Parathyroid adenoma (tissue), 2 donors: ENCODE results near the gene KIF14.
"Not testable (repeated sequence)": the region's sequence is repeated elsewhere in the genome, so short reads cannot be mapped to it uniquely, and the experiment has no call there.

Source experiments
- H2AFZ ChIP-seq: fragments of 300-600 bp; sonication (generic); one replicate; pipeline ENCODE4 v1.7.0; 2017; ENCODE audit warnings: antibody characterized with exemption, mild to moderate bottlenecking
- H3K27ac ChIP-seq: fragments of 300-600 bp; sonication (generic); one replicate; pipeline ENCODE4 v1.7.0; 2017
- H3K27me3 ChIP-seq: fragments of 300-600 bp; sonication (generic); one replicate; pipeline ENCODE4 v1.7.0; 2017; ENCODE audit warnings: low read length; ENCODE audit not compliant: control insufficient read depth, insufficient read depth
- H3K36me3 ChIP-seq: fragments of 300-600 bp; sonication (generic); one replicate; pipeline ENCODE4 v1.7.0; 2017; ENCODE audit warnings: low read length; ENCODE audit not compliant: control insufficient read depth, insufficient read depth
- H3K4me1 ChIP-seq: fragments of 300-600 bp; sonication (generic); one replicate; pipeline ENCODE4 v1.7.0; 2017; ENCODE audit warnings: control low read depth
- H3K4me2 ChIP-seq: fragments of 300-600 bp; sonication (generic); one replicate; pipeline ENCODE4 v1.7.0; 2017; ENCODE audit warnings: low read length
- H3K4me3 ChIP-seq: fragments of 300-600 bp; sonication (generic); one replicate; pipeline ENCODE4 v1.7.0; 2017; ENCODE audit warnings: low read depth, low read length
- H3K79me2 ChIP-seq: fragments of 300-600 bp; sonication (generic); one replicate; pipeline ENCODE4 v1.7.0; 2017; ENCODE audit warnings: control low read depth
- H3K9ac ChIP-seq: fragments of 300-600 bp; sonication (generic); one replicate; pipeline ENCODE4 v1.7.0; 2017; ENCODE audit warnings: mild to moderate bottlenecking
- H3K9me3 ChIP-seq: fragments of 300-600 bp; sonication (generic); one replicate; pipeline ENCODE4 v1.7.0; 2017; ENCODE audit warnings: low read length; ENCODE audit not compliant: control insufficient read depth
- TF ChIP-seq, protein P1 (sequence below): fragments of 300-600 bp; sonication (generic); IDR thresholded peaks from one replicate; pipeline ENCODE4 v1.7.0; 2017; ENCODE audit warnings: antibody characterized with exemption, mild to moderate bottlenecking
- donor health status: primary hyperparathyroidism.

The KIF14 gene

DNA sequence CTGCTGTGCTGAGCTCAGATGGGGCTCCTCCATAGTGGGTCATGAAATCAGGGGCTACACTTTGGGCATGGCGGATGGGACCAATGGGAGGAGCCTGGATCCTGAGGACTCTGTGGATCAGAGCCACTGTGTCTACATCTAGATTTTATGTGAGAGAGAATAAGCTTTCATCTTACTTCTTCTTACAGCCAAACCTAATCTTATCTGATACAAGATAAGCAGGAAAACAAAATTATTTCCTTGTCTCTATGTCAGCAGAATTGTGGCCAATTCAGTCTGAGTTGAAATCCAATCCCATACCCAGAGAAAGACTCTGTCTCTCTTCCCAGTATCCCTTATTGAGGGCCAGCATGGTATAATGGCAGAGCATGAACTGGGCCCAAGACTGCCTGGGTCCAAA, 56.2 kb downstream of the KIF14 start:
- H3K36me3 ChIP-seq: no peaks in the 10 kb centered on the region
- TF ChIP-seq, protein P1, sequence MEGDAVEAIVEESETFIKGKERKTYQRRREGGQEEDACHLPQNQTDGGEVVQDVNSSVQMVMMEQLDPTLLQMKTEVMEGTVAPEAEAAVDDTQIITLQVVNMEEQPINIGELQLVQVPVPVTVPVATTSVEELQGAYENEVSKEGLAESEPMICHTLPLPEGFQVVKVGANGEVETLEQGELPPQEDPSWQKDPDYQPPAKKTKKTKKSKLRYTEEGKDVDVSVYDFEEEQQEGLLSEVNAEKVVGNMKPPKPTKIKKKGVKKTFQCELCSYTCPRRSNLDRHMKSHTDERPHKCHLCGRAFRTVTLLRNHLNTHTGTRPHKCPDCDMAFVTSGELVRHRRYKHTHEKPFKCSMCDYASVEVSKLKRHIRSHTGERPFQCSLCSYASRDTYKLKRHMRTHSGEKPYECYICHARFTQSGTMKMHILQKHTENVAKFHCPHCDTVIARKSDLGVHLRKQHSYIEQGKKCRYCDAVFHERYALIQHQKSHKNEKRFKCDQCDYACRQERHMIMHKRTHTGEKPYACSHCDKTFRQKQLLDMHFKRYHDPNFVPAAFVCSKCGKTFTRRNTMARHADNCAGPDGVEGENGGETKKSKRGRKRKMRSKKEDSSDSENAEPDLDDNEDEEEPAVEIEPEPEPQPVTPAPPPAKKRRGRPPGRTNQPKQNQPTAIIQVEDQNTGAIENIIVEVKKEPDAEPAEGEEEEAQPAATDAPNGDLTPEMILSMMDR: no peak
- no peaks in the 10 kb centered on the region for H3K79me2 ChIP-seq
- H3K4me3 ChIP-seq: no peak overlapping the region
- no peak overlapping the region for H2AFZ ChIP-seq
- no peaks in the 10 kb centered on the region for H3K4me1 ChIP-seq
- H3K9me3 ChIP-seq: no peaks in the 10 kb centered on the region
- H3K27ac ChIP-seq: no peak overlapping the region
- no peaks in the 10 kb centered on the region for H3K27me3 ChIP-seq
- H3K4me2 ChIP-seq: no peak overlapping the region
- no peak overlapping the region for H3K9ac ChIP-seq

- no peak overlapping the region for H3K27ac ChIP-seq
- no peaks in the 10 kb centered on the region for H3K27me3 ChIP-seq
- H3K9ac ChIP-seq: no peak overlapping the region
- TF ChIP-seq, protein P1: no peak
- no peak overlapping the region for H3K4me2 ChIP-seq
- H2AFZ ChIP-seq: no peak overlapping the region
- H3K9me3 ChIP-seq: no peaks in the 10 kb centered on the region
- H3K4me3 ChIP-seq: no peak overlapping the region
- no peaks in the 10 kb centered on the region for H3K4me1 ChIP-seq
- no peaks in the 10 kb centered on the region for H3K79me2 ChIP-seq
- no peaks in the 10 kb centered on the region for H3K36me3 ChIP-seq
Measured at GRCh38 chr1:200561856-200562214, 58.7 kb downstream of the KIF14 start.

DNA sequence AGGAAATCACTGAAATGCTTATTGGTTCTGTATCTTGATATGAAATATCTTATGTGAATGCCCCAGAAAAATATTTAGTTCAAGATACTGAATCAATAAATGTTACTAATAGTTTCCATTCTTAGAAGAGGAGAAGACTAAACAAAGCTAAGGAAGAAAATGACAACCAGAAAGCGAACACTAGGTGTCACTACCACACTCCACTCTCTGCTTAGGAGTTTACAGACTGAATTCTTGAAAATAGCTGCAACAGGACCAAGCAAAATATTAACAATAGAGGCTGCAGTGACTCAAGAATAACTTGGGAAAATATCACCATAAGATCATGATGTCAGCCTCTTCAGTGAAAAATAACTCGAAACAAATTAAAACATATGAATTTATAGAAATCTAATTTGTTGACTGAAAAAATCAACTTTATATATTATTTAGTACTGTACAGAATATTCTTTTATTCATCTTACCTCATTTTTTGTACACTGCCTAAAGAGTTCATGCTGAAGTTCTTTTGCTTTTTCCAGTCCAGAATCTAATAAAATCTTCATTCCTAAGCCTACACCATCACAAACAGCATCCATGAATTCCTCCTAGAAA, 61.6 kb downstream of the KIF14 start:
- H3K27me3 ChIP-seq: no peaks in the 10 kb centered on the region
- no peak overlapping the region for H3K4me2 ChIP-seq
- H3K27ac ChIP-seq: no peak overlapping the region
- H3K9me3 ChIP-seq: no peaks in the 10 kb centered on the region
- TF ChIP-seq, protein P1: peak; percentile 41
- no peak overlapping the region for H2AFZ ChIP-seq
- no peak overlapping the region for H3K9ac ChIP-seq
- H3K36me3 ChIP-seq: no peaks in the 10 kb centered on the region
- no peak overlapping the region for H3K4me3 ChIP-seq
- no peaks in the 10 kb centered on the region for H3K79me2 ChIP-seq
- H3K4me1 ChIP-seq: no peaks in the 10 kb centered on the region

DNA sequence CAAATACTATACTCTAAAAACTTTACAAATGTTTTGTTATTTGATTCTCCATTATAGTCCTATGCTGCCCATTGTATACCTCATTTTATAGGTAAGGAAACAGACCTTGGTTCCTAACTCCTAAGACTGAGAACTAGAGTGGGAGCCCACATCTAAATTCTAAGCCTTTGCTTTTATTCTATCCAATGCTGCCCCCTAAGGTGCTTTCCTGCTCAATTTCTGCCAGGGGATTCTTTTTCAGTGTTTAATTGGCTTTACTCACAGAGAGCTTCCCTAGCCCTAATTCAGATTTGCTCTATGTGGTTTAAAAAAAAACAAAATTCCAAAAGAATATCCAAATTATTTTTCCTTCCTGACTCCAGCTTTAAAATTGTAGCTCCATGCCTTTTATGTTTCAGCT, 64.5 kb downstream of the KIF14 start:
- Histone ChIP-seq H3K4me3 (no peak overlapping the region), H3K4me1 (no peaks in the 10 kb centered on the region), H3K9ac (no peak overlapping the region), H3K27ac (no peak overlapping the region), H3K36me3 (no peaks in the 10 kb centered on the region), H3K79me2 (no peaks in the 10 kb centered on the region), H3K4me2 (no peak overlapping the region), H2AFZ (no peak overlapping the region), H3K27me3 (no peaks in the 10 kb centered on the region), H3K9me3 (no peaks in the 10 kb centered on the region)
- TF ChIP-seq, protein P1: no peak

- H2AFZ ChIP-seq, H3K9ac ChIP-seq, H3K27me3 ChIP-seq, H3K4me1 ChIP-seq, H3K27ac ChIP-seq, H3K9me3 ChIP-seq, H3K36me3 ChIP-seq, H3K4me3 ChIP-seq, H3K4me2 ChIP-seq, H3K79me2 ChIP-seq: not testable (repeated sequence)
Measured at GRCh38 chr1:200552737-200553136, 67.8 kb downstream of the KIF14 start.
